ENCODE data around the gene ANKZF1. TPM values are rescaled to one million over a fixed set of nuclear protein-coding genes. Genes with fewer than 3 reads are reported as not detected.

ANKZF1 gene
- total and polyA plus RNA-seq, 12 donors, result 12.7 to 44.7 (median 25.5) TPM

GRCh38 chr2:219207134-219207883, 22.3 kb upstream of the ANKZF1 start:
- peaks cover 0 to 2% (median 0%) of the 10 kb centered on the region in 11 donors for H3K9me3 ChIP-seq
- DNase-seq (no peak), ATAC-seq (peak in 1 of 8 donors; percentile 2)
- peak overlapping the region; percentile 80 to 99 (median 95) for H3K27ac ChIP-seq
- WGBS, 2 donors, result 17 to 18% methylated on average over 22 of the region's 22 CpGs
- TF ChIP-seq, protein P1, sequence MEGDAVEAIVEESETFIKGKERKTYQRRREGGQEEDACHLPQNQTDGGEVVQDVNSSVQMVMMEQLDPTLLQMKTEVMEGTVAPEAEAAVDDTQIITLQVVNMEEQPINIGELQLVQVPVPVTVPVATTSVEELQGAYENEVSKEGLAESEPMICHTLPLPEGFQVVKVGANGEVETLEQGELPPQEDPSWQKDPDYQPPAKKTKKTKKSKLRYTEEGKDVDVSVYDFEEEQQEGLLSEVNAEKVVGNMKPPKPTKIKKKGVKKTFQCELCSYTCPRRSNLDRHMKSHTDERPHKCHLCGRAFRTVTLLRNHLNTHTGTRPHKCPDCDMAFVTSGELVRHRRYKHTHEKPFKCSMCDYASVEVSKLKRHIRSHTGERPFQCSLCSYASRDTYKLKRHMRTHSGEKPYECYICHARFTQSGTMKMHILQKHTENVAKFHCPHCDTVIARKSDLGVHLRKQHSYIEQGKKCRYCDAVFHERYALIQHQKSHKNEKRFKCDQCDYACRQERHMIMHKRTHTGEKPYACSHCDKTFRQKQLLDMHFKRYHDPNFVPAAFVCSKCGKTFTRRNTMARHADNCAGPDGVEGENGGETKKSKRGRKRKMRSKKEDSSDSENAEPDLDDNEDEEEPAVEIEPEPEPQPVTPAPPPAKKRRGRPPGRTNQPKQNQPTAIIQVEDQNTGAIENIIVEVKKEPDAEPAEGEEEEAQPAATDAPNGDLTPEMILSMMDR (IDR thresholded peaks at IDR 0.05), result no peak
- H3K4me1 ChIP-seq, result peaks cover 8 to 31% (median 20%) of the 10 kb centered on the region in 9 donors
- peaks cover 0 to 45% (median 17%) of the 10 kb centered on the region in 9 donors for H3K36me3 ChIP-seq
- intact Hi-C loops (cut with DNase I), result loop anchor here in 5 of 10 donors (2.0 to 5.0 kb wide), 5 partner anchors 31 to 71 kb away; partner anchors contain the start of genes CNPPD1 (in 2 of the 5), NHEJ1 (in 2 of the 5), DNAJB2 (in 1 of the 5) and SLC23A3 (in 1 of the 5)
- peak overlapping the region; percentile 33 to 82 (median 70) for H3K4me3 ChIP-seq
- H3K27me3 ChIP-seq, result no peaks in the 10 kb centered on the region

GRCh38 chr2:219207884-219208740, 21.5 kb upstream of the ANKZF1 start:
- ATAC-seq, result no peak
- no peak for DNase-seq
- peak overlapping the region in 4 of 10 donors; percentile 66 to 82 (median 75) for H3K4me3 ChIP-seq
- 74 to 76% methylated on average over 17 of the region's 17 CpGs for WGBS, 2 donors
- TF ChIP-seq, protein P1 (IDR thresholded peaks at IDR 0.05), result no peak
- peak overlapping the region in 6 of 10 donors; percentile 92 to 98 (median 95) for H3K27ac ChIP-seq
- peaks cover 0 to 2% (median 0%) of the 10 kb centered on the region in 11 donors for H3K9me3 ChIP-seq
- peaks cover 0 to 53% (median 17%) of the 10 kb centered on the region in 9 donors for H3K36me3 ChIP-seq
- peaks cover 8 to 31% (median 20%) of the 10 kb centered on the region in 9 donors for H3K4me1 ChIP-seq
- intact Hi-C loops (cut with DNase I), result loop anchor here in 5 of 10 donors (2.0 to 5.0 kb wide), 5 partner anchors 31 to 71 kb away; partner anchors contain the start of genes CNPPD1 (in 2 of the 5), NHEJ1 (in 2 of the 5), DNAJB2 (in 1 of the 5) and SLC23A3 (in 1 of the 5)
- H3K27me3 ChIP-seq, result no peaks in the 10 kb centered on the region

DNA sequence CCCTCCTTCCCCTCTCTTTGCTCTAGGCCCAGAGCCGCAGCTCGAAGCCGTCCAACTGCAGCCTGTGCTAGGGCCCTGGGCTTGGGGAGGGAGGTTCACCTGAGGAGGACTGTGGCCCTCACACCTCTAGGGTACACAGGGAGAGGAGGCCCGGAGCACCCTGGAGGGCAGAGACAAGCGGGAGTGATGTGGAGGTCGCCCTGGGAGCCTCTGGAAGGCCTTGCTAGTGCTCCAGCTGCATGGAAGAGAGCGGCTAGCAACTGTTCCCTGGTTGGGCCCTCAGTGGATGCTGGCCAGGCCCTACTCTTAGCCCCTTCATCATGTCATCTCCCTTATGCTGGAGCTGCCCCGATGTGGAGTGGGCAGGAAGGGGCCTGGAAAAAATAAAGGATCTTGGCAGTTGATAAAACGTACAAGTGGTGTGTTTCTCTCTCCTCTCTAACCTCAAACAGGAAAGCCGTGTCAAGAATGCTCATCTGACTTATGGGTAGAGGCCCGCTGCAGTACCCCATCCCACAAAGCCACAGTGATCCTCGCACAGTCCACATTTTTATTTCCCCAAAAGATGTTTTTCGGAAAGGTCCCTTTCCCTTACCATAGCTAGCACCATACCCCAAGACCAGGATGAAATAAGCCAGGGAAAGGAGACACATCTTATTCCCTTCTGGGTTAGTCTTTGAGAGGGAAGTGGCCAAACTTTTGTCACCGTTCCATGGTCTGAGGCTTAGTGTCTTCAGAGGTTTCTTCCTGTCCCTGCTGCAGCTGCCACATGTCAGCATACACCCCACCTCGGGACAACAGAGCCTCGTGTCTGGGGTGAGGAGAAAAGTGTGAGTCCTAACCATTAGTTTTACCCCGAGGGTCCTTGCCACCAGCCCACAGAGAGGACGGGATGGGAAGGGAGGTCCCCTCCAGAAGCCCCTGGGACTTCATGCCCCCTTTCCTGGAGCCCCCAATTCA, 20.1 kb upstream of the ANKZF1 start:
- WGBS, 2 donors, result 79 to 82% methylated on average over 18 of the region's 18 CpGs
- H3K4me3 ChIP-seq, result no peak overlapping the region
- peaks cover 0 to 67% (median 23%) of the 10 kb centered on the region in 9 donors for H3K36me3 ChIP-seq
- no peak overlapping the region for H3K27ac ChIP-seq
- ATAC-seq (no peak), DNase-seq (no peak)
- H3K27me3 ChIP-seq, result no peaks in the 10 kb centered on the region
- peaks cover 8 to 31% (median 20%) of the 10 kb centered on the region in 9 donors for H3K4me1 ChIP-seq
- TF ChIP-seq, protein P1 (IDR thresholded peaks at IDR 0.05), result no peak
- intact Hi-C loops (cut with DNase I), result loop anchor here in 2 of 10 donors (5.0 kb wide), 2 partner anchors 37 to 47 kb away; partner anchors contain the start of genes NHEJ1 (in 1 of the 2) and SLC23A3 (in 1 of the 2)
- peaks cover 0 to 1% (median 0%) of the 10 kb centered on the region in 11 donors for H3K9me3 ChIP-seq
